ENCODE results near the gene MED9.

DNA sequence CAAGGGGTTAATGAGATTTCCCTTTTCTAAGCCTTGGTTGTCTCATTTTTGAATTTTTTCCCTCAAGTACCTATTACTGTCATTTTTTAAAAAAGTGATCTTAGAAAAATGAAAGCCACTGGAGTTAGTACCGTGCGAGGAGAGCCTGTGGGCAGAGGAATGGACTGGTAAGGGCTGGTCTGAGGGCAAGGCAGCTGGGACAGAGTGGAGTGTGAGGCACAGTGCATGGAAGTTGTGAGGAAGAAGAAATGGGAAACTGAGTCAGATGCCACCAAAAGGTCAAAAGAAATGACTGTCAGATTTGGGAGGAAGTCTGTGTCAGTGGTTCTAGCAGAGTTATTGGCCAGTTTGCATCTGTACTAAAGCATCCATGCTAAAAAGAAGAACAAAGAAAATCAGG is 11.2 kb downstream of the MED9 start:
- TF ChIP-seq, protein P1, sequence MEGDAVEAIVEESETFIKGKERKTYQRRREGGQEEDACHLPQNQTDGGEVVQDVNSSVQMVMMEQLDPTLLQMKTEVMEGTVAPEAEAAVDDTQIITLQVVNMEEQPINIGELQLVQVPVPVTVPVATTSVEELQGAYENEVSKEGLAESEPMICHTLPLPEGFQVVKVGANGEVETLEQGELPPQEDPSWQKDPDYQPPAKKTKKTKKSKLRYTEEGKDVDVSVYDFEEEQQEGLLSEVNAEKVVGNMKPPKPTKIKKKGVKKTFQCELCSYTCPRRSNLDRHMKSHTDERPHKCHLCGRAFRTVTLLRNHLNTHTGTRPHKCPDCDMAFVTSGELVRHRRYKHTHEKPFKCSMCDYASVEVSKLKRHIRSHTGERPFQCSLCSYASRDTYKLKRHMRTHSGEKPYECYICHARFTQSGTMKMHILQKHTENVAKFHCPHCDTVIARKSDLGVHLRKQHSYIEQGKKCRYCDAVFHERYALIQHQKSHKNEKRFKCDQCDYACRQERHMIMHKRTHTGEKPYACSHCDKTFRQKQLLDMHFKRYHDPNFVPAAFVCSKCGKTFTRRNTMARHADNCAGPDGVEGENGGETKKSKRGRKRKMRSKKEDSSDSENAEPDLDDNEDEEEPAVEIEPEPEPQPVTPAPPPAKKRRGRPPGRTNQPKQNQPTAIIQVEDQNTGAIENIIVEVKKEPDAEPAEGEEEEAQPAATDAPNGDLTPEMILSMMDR (IDR thresholded peaks at IDR 0.05; ENCODE audit: low read length) = no peak
- TF ChIP-seq EZH2 (IDR thresholded peaks at IDR 0.05; ENCODE audit: borderline replicate concordance, low read length) = no peak
